ENCODE measurements around the gene CERT1. TPM values are rescaled to one million over a fixed set of nuclear protein-coding genes. Genes with fewer than 3 reads are reported as not detected.

Gene CERT1, protein sequence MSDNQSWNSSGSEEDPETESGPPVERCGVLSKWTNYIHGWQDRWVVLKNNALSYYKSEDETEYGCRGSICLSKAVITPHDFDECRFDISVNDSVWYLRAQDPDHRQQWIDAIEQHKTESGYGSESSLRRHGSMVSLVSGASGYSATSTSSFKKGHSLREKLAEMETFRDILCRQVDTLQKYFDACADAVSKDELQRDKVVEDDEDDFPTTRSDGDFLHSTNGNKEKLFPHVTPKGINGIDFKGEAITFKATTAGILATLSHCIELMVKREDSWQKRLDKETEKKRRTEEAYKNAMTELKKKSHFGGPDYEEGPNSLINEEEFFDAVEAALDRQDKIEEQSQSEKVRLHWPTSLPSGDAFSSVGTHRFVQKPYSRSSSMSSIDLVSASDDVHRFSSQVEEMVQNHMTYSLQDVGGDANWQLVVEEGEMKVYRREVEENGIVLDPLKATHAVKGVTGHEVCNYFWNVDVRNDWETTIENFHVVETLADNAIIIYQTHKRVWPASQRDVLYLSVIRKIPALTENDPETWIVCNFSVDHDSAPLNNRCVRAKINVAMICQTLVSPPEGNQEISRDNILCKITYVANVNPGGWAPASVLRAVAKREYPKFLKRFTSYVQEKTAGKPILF
- total RNA-seq = 18.1 and 26.5 TPM in 2 replicates

GRCh38 chr5:75511435-75512382 is at the start of gene CERT1, which contains the start of gene POLK:
CERT1 (minus strand) TSS chr5:75511629; CDS start chr5:75511207, 422 bp downstream.
POLK (plus strand) TSS chr5:75511891.

GRCh38 chr5:75336615-75337336 is 174.7 kb downstream of the CERT1 start, which contains the start of gene HMGCR:
HMGCR (plus strand) TSS chr5:75337220; CDS start chr5:75342606, 5,386 bp downstream.

Other genes with a start within 250 kb of the CERT1 start
- 54.6 and 78.7 TPM in 2 replicates for gene HMGCR, start 174.4 kb downstream of the CERT1 start, total RNA-seq
- 18.0 and 25.8 TPM in 2 replicates for gene POLK, start 262 bp upstream of the CERT1 start, total RNA-seq
- gene ANKDD1B, start 99.8 kb upstream of the CERT1 start, total RNA-seq = 0.09 and 1.1 TPM in 2 replicates
- gene POC5, start 205.8 kb upstream of the CERT1 start, total RNA-seq = 3.7 and 13.0 TPM in 2 replicates